Hepatocyte (in vitro differentiated cells): Measurements from ENCODE around the gene ZHX3. TPM values are rescaled to one million over a fixed set of nuclear protein-coding genes. Genes with fewer than 3 reads are reported as not detected.

Experiments
- DNase-seq: peaks from one replicate; pipeline ENCODE4 v3.0.0-alpha.2; 2016; ENCODE audit warnings: low spot score
- H2AFZ ChIP-seq: fragments of 200-600 bp; sonication (generic); 2 replicates; pipeline ENCODE4 v1.6.0; 2016; ENCODE audit warnings: antibody characterized with exemption, mild to moderate bottlenecking
- H3K27ac ChIP-seq: fragments of 200-600 bp; sonication (generic); 2 replicates; pipeline ENCODE4 v1.5.1; 2016; ENCODE audit warnings: mild to moderate bottlenecking
- H3K27me3 ChIP-seq: fragments of 200-600 bp; sonication (generic); 2 replicates; pipeline ENCODE4 v1.6.1; 2016
- H3K36me3 ChIP-seq: fragments of 200-600 bp; sonication (generic); replicated peaks from 2 replicates; pipeline ENCODE4 v1.5.1; 2016; ENCODE audit warnings: low read depth; ENCODE audit not compliant: insufficient read depth
- H3K4me1 ChIP-seq: fragments of 200-600 bp; sonication (generic); 2 replicates; pipeline ENCODE4 v1.5.1; 2016; ENCODE audit warnings: mild to moderate bottlenecking, moderate library complexity; ENCODE audit not compliant: insufficient read depth
- H3K4me2 ChIP-seq: fragments of 200-600 bp; sonication (generic); 2 replicates; pipeline ENCODE4 v1.6.0; 2016
- H3K4me3 ChIP-seq: fragments of 200-600 bp; sonication (generic); 2 replicates; pipeline ENCODE4 v1.5.1; 2016; ENCODE audit warnings: mild to moderate bottlenecking
- H3K79me2 ChIP-seq: fragments of 200-600 bp; sonication (generic); 2 replicates; pipeline ENCODE4 v1.6.0; 2017; ENCODE audit warnings: mild to moderate bottlenecking
- H3K9me2 ChIP-seq: fragments of 200-600 bp; sonication (generic); replicated peaks from 2 replicates; pipeline ENCODE4 v1.6.0; 2017; ENCODE audit warnings: mild to moderate bottlenecking; ENCODE audit not compliant: insufficient read depth
- H3K9me3 ChIP-seq: fragments of 200-600 bp; sonication (generic); 2 replicates; pipeline ENCODE4 v1.5.1; 2016; ENCODE audit warnings: low read depth, mild to moderate bottlenecking
- H4K20me1 ChIP-seq: fragments of 200-600 bp; sonication (generic); 2 replicates; pipeline ENCODE4 v1.6.0; 2016; ENCODE audit warnings: mild to moderate bottlenecking; ENCODE audit not compliant: insufficient read depth, poor library complexity, severe bottlenecking
- EZH2 ChIP-seq: fragments of 200-600 bp; sonication (generic); IDR thresholded peaks from 2 replicates; pipeline ENCODE4 v1.6.1; 2016; ENCODE audit warnings: antibody characterized with exemption, mild to moderate bottlenecking, borderline replicate concordance
- EZH2phosphoT487 ChIP-seq: fragments of 200-600 bp; sonication (generic); IDR thresholded peaks from one replicate; pipeline ENCODE4 v1.6.1; 2018; ENCODE audit warnings: antibody characterized with exemption, mild to moderate bottlenecking, low read depth, moderate library complexity; ENCODE audit not compliant: unreplicated experiment, severe bottlenecking
- WGBS: methylation state at CpG from one replicate; pipeline ENCODE4 v1.1.6; 2016; ENCODE audit warnings: low lambda C conversion rate; ENCODE audit errors: missing lambda C conversion rate; 5-methylcytosine and 5-hydroxymethylcytosine counted together
- polyA plus RNA-seq: library from polyadenylated mRNA; unstranded; fragments of >200 nt; fragmentation: Nextera tagmentation; extraction: Ambion mirVana; gene quantifications from 2 replicates; pipeline ENCODE4 v1.2.1, GENCODE V29; 2016
- total RNA-seq: library from RNA; depleted of rRNA; stranded (reverse); fragments of >200 nt; gene quantifications from 2 replicates; pipeline ENCODE4 v1.2.3, GENCODE V29; 2014
- TF ChIP-seq, protein P1 (sequence below): fragments of 200-600 bp; sonication (generic); IDR thresholded peaks from 2 replicates; pipeline ENCODE4 v1.5.1; 2016; ENCODE audit warnings: antibody characterized with exemption, mild to moderate bottlenecking; ENCODE audit not compliant: poor library complexity

Gene ZHX3
- total and polyA plus RNA-seq, 2 experiments from 2014 or later: 15.0 to 19.7 TPM

DNA sequence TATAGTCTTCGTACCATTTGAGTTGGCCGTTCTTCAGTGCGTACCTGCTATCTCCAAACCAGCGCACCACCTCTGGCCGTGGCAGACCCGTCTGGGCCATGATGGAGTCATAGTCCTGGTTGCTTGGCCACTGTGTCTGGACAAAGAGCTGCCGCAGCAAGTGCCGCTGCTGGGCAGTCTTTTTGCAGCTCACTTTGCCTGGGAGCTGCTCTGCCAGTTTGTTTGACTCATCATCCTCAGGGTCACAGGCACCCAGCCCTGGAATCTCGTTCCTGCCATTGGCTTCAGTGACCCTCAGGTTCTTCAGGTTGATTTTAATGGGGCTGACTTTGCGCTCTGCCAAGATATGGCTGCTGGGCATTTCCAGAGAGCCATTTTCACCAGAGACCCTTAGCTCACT is 115.1 kb downstream of the ZHX3 start:
- Histone ChIP-seq H2AFZ (no peak overlapping the region), H3K79me2 (no peaks in the 10 kb centered on the region), H3K27me3 (no peaks in the 10 kb centered on the region), H3K27ac (no peak overlapping the region), H4K20me1 (no peaks in the 10 kb centered on the region), H3K9me3 (peaks cover 9% of the 10 kb centered on the region), H3K4me2 (no peak overlapping the region), H3K9me2 (no peaks in the 10 kb centered on the region), H3K4me1 (no peaks in the 10 kb centered on the region), H3K36me3 (no peaks in the 10 kb centered on the region), H3K4me3 (no peak overlapping the region)
- 95% methylated on average over 10 of the region's 10 CpGs for WGBS
- no peak for DNase-seq
- TF ChIP-seq EZH2: no peak
- no peak for TF ChIP-seq EZH2phosphoT487
- TF ChIP-seq, protein P1, sequence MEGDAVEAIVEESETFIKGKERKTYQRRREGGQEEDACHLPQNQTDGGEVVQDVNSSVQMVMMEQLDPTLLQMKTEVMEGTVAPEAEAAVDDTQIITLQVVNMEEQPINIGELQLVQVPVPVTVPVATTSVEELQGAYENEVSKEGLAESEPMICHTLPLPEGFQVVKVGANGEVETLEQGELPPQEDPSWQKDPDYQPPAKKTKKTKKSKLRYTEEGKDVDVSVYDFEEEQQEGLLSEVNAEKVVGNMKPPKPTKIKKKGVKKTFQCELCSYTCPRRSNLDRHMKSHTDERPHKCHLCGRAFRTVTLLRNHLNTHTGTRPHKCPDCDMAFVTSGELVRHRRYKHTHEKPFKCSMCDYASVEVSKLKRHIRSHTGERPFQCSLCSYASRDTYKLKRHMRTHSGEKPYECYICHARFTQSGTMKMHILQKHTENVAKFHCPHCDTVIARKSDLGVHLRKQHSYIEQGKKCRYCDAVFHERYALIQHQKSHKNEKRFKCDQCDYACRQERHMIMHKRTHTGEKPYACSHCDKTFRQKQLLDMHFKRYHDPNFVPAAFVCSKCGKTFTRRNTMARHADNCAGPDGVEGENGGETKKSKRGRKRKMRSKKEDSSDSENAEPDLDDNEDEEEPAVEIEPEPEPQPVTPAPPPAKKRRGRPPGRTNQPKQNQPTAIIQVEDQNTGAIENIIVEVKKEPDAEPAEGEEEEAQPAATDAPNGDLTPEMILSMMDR: no peak

DNA sequence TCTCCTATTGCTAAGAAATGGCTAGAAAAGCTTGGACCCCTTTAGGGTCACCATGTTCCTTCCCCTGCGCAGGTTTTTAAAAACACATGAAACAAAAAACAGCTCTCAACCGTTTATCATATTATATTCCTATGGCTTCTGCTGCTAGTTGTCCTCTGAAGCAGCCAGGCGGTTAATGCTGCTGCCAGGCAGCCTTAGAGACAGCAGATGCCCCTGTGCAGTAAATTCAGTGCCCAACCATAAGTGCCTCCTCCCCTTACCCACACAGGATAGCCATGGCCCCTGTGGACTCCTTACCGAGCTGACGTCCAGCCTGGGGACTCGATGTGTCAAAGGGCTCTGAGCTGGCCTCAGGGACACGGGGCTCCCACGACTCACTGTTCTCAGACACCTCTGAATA is 115.8 kb downstream of the ZHX3 start:
- 95% methylated on average over 8 of the region's 8 CpGs for WGBS
- H3K36me3 ChIP-seq: no peaks in the 10 kb centered on the region

DNA sequence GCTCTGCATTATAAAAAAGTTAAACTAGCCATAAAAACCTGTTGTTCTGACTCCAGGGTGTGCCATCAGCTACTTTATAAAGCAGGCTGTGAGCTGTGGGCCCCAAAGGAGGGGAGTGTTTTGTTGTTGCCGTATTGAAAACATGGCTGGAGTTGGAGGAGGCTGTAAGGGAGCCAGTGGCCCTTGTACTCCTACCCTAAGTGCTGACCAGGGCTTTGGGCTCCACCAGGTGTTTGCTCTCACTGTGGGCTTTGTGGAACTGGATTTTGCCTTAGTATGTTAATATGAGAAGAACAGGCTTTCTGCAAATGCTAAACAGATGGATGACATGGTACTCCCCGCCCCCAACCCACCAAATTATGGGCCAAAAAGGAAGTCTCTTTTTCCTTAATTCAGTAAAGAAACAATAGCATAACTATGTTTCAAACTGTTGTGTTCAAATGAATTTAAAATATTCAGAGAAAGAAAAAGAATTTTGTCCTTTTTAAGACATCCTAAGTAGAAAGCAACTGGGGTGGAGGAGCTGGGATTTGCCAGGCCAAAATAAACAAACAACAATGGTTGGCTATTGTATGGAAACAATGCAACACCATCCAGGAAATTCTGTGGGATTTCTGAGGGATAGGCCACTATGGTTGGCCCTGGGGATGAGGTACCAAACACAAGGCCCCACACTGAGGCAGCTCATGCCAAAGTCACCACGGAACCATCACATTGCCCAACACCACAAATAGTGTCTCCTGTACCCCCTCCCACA is 116.9 kb downstream of the ZHX3 start:
- no peaks in the 10 kb centered on the region for H3K79me2 ChIP-seq
- no peaks in the 10 kb centered on the region for H3K9me2 ChIP-seq
- no peaks in the 10 kb centered on the region for H3K36me3 ChIP-seq
- H2AFZ ChIP-seq: no peak overlapping the region
- no peaks in the 10 kb centered on the region for H4K20me1 ChIP-seq
- no peak overlapping the region for H3K4me2 ChIP-seq
- WGBS: 83% methylated on average over 3 of the region's 3 CpGs
- H3K9me3 ChIP-seq: peaks cover 9% of the 10 kb centered on the region
- H3K27me3 ChIP-seq: no peaks in the 10 kb centered on the region
- H3K4me3 ChIP-seq: no peak overlapping the region
- TF ChIP-seq EZH2phosphoT487 (no peak), EZH2 (no peak)
- TF ChIP-seq, protein P1: no peak
- H3K27ac ChIP-seq: no peak overlapping the region
- DNase-seq: no peak
- H3K4me1 ChIP-seq: no peaks in the 10 kb centered on the region

More for the DNA sequence above, 115.8 kb downstream of the ZHX3 start:
- TF ChIP-seq EZH2: no peak
- TF ChIP-seq, protein P1: no peak
- TF ChIP-seq EZH2phosphoT487: no peak
- Histone ChIP-seq H2AFZ (no peak overlapping the region), H4K20me1 (no peaks in the 10 kb centered on the region), H3K9me3 (peaks cover 9% of the 10 kb centered on the region), H3K4me2 (no peak overlapping the region), H3K27ac (no peak overlapping the region), H3K27me3 (no peaks in the 10 kb centered on the region), H3K4me3 (no peak overlapping the region), H3K4me1 (no peaks in the 10 kb centered on the region), H3K9me2 (no peaks in the 10 kb centered on the region), H3K79me2 (no peaks in the 10 kb centered on the region)
- no peak for DNase-seq
